Erythroblast (primary cell): ENCODE measurements around the gene PDPN.
"Not testable (repeated sequence)": the region's sequence is repeated elsewhere in the genome, so short reads cannot be mapped to it uniquely, and the experiment has no call there.

ENCODE experiments used
- GATA1 ChIP-seq: IDR thresholded peaks from 2 replicates; pipeline ENCODE4 v1.6.1; 2011; ENCODE audit warnings: low read depth, mild to moderate bottlenecking, control low read depth, low read length, moderate library complexity
- POLR2A ChIP-seq: IDR thresholded peaks from 2 replicates; pipeline ENCODE4 v1.6.1; 2011; ENCODE audit warnings: mild to moderate bottlenecking, low read length

DNA sequence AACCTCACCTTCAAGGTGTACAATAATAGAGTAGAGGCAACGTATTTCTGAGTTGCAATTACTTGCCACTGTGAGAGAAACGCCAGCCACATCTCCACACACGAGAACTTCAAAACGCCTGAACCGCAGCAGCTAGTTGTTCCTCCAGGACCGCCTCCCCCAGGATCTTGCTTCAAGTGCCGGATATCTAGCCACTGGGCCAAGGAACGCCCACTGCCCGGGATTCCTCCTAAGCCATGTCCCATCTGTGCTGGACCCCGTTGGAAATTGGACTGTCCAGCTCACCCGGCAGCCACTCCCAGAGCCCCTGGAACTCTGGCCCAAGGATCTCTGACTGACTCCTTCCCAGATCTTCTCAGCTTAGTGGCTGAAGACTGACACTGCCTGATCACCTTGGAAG is 20.7 kb upstream of the PDPN start:
- not testable (repeated sequence) for TF ChIP-seq POLR2A, GATA1
